Esophagus squamous epithelium (tissue), 5 donors: ENCODE data around the gene FAM78B. TPM values are rescaled to one million over a fixed set of nuclear protein-coding genes. Genes with fewer than 3 reads are reported as not detected.

Experiments
- DNase-seq: peaks from one replicate; lab custom pipeline; 2025; lab: John Stamatoyannopoulos, UW
- H3K27ac ChIP-seq, 4 donors: fragments of 200-600 bp; sonication (generic); one replicate each; pipeline ENCODE4 v1.5.1; 2016 to 2019; ENCODE audit warnings: mild to moderate bottlenecking in 1 of 4
- H3K27me3 ChIP-seq, 4 donors: fragments of 200-600 bp; sonication (generic); 1 replicate in 3 of 4; 2 replicates in 1 of 4; pipeline versions ENCODE4 v1.5.1 to v1.6.0; 2017 to 2021; ENCODE audit warnings: antibody characterized with exemption in 1 of 4
- H3K36me3 ChIP-seq, 3 donors: fragments of 200-600 bp; sonication (generic); one replicate each; pipeline ENCODE4 v1.5.1; 2016 to 2019
- H3K4me1 ChIP-seq, 3 donors: fragments of 200-600 bp; sonication (generic); one replicate each; pipeline ENCODE4 v1.5.1; 2017 to 2019
- H3K4me3 ChIP-seq, 4 donors: fragments of 200-600 bp; sonication (generic); 1 replicate in 3 of 4; 2 replicates in 1 of 4; pipeline ENCODE4 v1.5.1; 2016 to 2019; ENCODE audit warnings: mild to moderate bottlenecking in 2 of 4, moderate library complexity in 1 of 4
- H3K9me3 ChIP-seq, 3 donors: fragments of 200-600 bp; sonication (generic); one replicate each; pipeline ENCODE4 v1.5.1; 2016 to 2019
- CTCF ChIP-seq, 6 experiments: fragments of 450-650 bp in 4 of 6; fragments of 200-600 bp in 2 of 6; sonication (generic) in 2 of 6; IDR thresholded peaks; one replicate each; pipeline ENCODE4 v1.5.1; 2016 to 2019; ENCODE audit warnings: antibody characterized with exemption in 6 of 6, mild to moderate bottlenecking in 4 of 6, moderate library complexity in 4 of 6
- POLR2A ChIP-seq, 4 donors: fragments of 450-650 bp; IDR thresholded peaks; one replicate each; pipeline ENCODE4 v1.6.1; 2017; ENCODE audit warnings: antibody characterized with exemption in 4 of 4, mild to moderate bottlenecking in 4 of 4, moderate library complexity in 3 of 4
- WGBS, 2 donors: methylation state at CpG; one replicate each; pipeline ENCODE4 v1.1.5; 2018; 5-methylcytosine and 5-hydroxymethylcytosine counted together
- intact Hi-C: fragments of 100-400 bp; cut with DNase I; formaldehyde crosslinking; loops from one replicate; pipeline ENCODE4 v1.15.0; 2022
- total RNA-seq, 4 donors: library from RNA; depleted of rRNA; stranded (reverse); fragments of >200 nt; gene quantifications; one replicate each; pipeline ENCODE4 v1.1.0, GENCODE V29; 2016
- donor health status: DM: yes; HTN: yes; CAD: no.

Gene FAM78B
- total RNA-seq, 4 donors from 2014 or later: 0.26 to 1.7 (median 0.64) TPM

- no peak for DNase-seq
- no peak for TF ChIP-seq POLR2A (IDR thresholded peaks at IDR 0.05)
- no peak for TF ChIP-seq CTCF (IDR thresholded peaks at IDR 0.05)
- Histone ChIP-seq H3K9me3 (no peaks in the 10 kb centered on the region), H3K27ac (no peak overlapping the region), H3K4me1 (peaks cover 0 to 14% (median 3%) of the 10 kb centered on the region in 3 donors), H3K27me3 (peaks cover 0 to 2% (median 0%) of the 10 kb centered on the region in 4 donors), H3K36me3 (no peaks in the 10 kb centered on the region), H3K4me3 (no peak overlapping the region)
- 44 to 71% methylated on average over 2 of the region's 2 CpGs for WGBS, 2 donors
- intact Hi-C loops: no loop called here
Measured at GRCh38 chr1:166172106-166172505, 5.3 kb upstream of the FAM78B start.

- intact Hi-C loops: no loop called here
- TF ChIP-seq CTCF (IDR thresholded peaks at IDR 0.05) (no peak), POLR2A (IDR thresholded peaks at IDR 0.05) (no peak)
- Histone ChIP-seq H3K9me3 (no peaks in the 10 kb centered on the region), H3K36me3 (no peaks in the 10 kb centered on the region), H3K27me3 (peaks cover 0 to 9% (median 0%) of the 10 kb centered on the region in 4 donors), H3K4me1 (peaks cover 2 to 24% (median 12%) of the 10 kb centered on the region in 3 donors), H3K4me3 (no peak overlapping the region), H3K27ac (no peak overlapping the region)
- DNase-seq: no peak
- 48 to 59% methylated on average over 2 of the region's 2 CpGs for WGBS, 2 donors
Measured at GRCh38 chr1:166170726-166171125, 3.9 kb upstream of the FAM78B start.

GRCh38 chr1:166170075-166170474 is 3.3 kb upstream of the FAM78B start:
- 62 to 78% methylated on average over 2 of the region's 2 CpGs for WGBS, 2 donors
- peaks cover 0 to 16% (median 0%) of the 10 kb centered on the region in 4 donors for H3K27me3 ChIP-seq
- no peak overlapping the region for H3K4me3 ChIP-seq
- peaks cover 8 to 30% (median 17%) of the 10 kb centered on the region in 3 donors for H3K4me1 ChIP-seq
- no peaks in the 10 kb centered on the region for H3K36me3 ChIP-seq
- no peak for DNase-seq
- intact Hi-C loops: no loop called here
- no peak for TF ChIP-seq POLR2A (IDR thresholded peaks at IDR 0.05)
- H3K27ac ChIP-seq: no peak overlapping the region
- H3K9me3 ChIP-seq: no peaks in the 10 kb centered on the region

- 38 to 63% methylated on average over 3 of the region's 3 CpGs for WGBS, 2 donors
- intact Hi-C loops: no loop called here
Measured at GRCh38 chr1:166169182-166169581, 2.4 kb upstream of the FAM78B start.

GRCh38 chr1:166167572-166167925 is 748 bp upstream of the FAM78B start:
- intact Hi-C loops: no loop called here
- H3K36me3 ChIP-seq: no peaks in the 10 kb centered on the region
- H3K27ac ChIP-seq: peak overlapping the region in 3 of 4 donors; percentile 57 to 83 (median 82)
- peaks cover 0 to 32% (median 0%) of the 10 kb centered on the region in 4 donors for H3K27me3 ChIP-seq
- TF ChIP-seq CTCF (IDR thresholded peaks at IDR 0.05) (no peak), POLR2A (IDR thresholded peaks at IDR 0.05) (no peak)
- H3K4me3 ChIP-seq: peak overlapping the region; percentile 52 to 86 (median 74)
- WGBS, 2 donors: 29 to 36% methylated on average over 5 of the region's 5 CpGs
- H3K9me3 ChIP-seq: no peaks in the 10 kb centered on the region
- H3K4me1 ChIP-seq: peaks cover 13 to 33% (median 19%) of the 10 kb centered on the region in 3 donors
- no peak for DNase-seq

More at GRCh38 chr1:166169182-166169581, 2.4 kb upstream of the FAM78B start:
- Histone ChIP-seq H3K4me3 (no peak overlapping the region), H3K36me3 (no peaks in the 10 kb centered on the region), H3K4me1 (peaks cover 13 to 39% (median 19%) of the 10 kb centered on the region in 3 donors), H3K27ac (no peak overlapping the region), H3K27me3 (peaks cover 0 to 25% (median 0%) of the 10 kb centered on the region in 4 donors), H3K9me3 (no peaks in the 10 kb centered on the region)
- no peak for TF ChIP-seq CTCF (IDR thresholded peaks at IDR 0.05)
- TF ChIP-seq POLR2A (IDR thresholded peaks at IDR 0.05): no peak
- DNase-seq: no peak
